GM23338 (cell line): ENCODE results near the gene ESPL1. TPM values are rescaled to one million over a fixed set of nuclear protein-coding genes. Genes with fewer than 3 reads are reported as not detected.

ENCODE experiments used
- ATAC-seq: fragments of 200-7000 bp; cut with Tn5 transposase; 3 replicates; pipeline ENCODE4 v1.9.1; 2020
- DNase-seq: peaks from one replicate; pipeline ENCODE4 v3.0.0-alpha.2; 2015; ENCODE audit warnings: low spot score
- H2AFZ ChIP-seq: fragments of 200-600 bp; sonication (generic); 2 replicates; pipeline ENCODE4 v1.8.0; 2016; ENCODE audit warnings: antibody characterized with exemption, mild to moderate bottlenecking, moderate library complexity
- H3F3A ChIP-seq: fragments of 200-600 bp; sonication (generic); replicated peaks from 2 replicates; pipeline ENCODE4 v1.8.0; 2017; ENCODE audit warnings: antibody characterized with exemption, mixed run types, low read depth
- H3K27ac ChIP-seq: fragments of 200-600 bp; sonication (generic); 2 replicates; pipeline ENCODE4 v1.6.1; 2016; ENCODE audit warnings: low read depth
- H3K27me3 ChIP-seq: fragments of 200-600 bp; sonication (generic); 2 replicates; pipeline ENCODE4 v1.8.0; 2016; ENCODE audit warnings: mild to moderate bottlenecking, mixed run types, moderate library complexity; ENCODE audit not compliant: insufficient read depth
- H3K36me3 ChIP-seq: fragments of 200-600 bp; sonication (generic); 2 replicates; pipeline ENCODE4 v1.8.0; 2016; ENCODE audit warnings: mild to moderate bottlenecking; ENCODE audit not compliant: insufficient read depth
- H3K4me1 ChIP-seq: fragments of 200-600 bp; sonication (generic); 2 replicates; pipeline ENCODE4 v1.8.0; 2016; ENCODE audit warnings: mild to moderate bottlenecking, moderate library complexity; ENCODE audit not compliant: insufficient read depth
- H3K4me2 ChIP-seq: fragments of 200-600 bp; sonication (generic); 2 replicates; pipeline ENCODE4 v1.7.1; 2017; ENCODE audit warnings: mixed run types
- H3K4me3 ChIP-seq: fragments of 200-600 bp; sonication (generic); 2 replicates; pipeline ENCODE4 v1.6.1; 2016; ENCODE audit warnings: mixed run types
- H3K79me2 ChIP-seq: fragments of 200-600 bp; sonication (generic); replicated peaks from 2 replicates; pipeline ENCODE4 v1.8.0; 2017; ENCODE audit warnings: mild to moderate bottlenecking; ENCODE audit not compliant: insufficient read depth
- H3K9me2 ChIP-seq: fragments of 200-600 bp; sonication (generic); 2 replicates; pipeline ENCODE4 v1.8.0; 2017; ENCODE audit not compliant: insufficient read depth
- H4K20me1 ChIP-seq: fragments of 200-600 bp; sonication (generic); replicated peaks from 2 replicates; pipeline ENCODE4 v1.8.0; 2017; ENCODE audit warnings: mild to moderate bottlenecking; ENCODE audit not compliant: insufficient read depth
- H3K27ac Mint-ChIP-seq: 2 replicates; pipeline ENCODE4 v1.8.0; 2020; ENCODE audit warnings: inconsistent platforms, mild to moderate bottlenecking, moderate library complexity, mixed read lengths
- H3K27me3 Mint-ChIP-seq: 3 replicates; pipeline ENCODE4 v1.8.0; 2022; ENCODE audit warnings: low read depth, mild to moderate bottlenecking, moderate library complexity, mixed read lengths, inconsistent platforms; ENCODE audit not compliant: insufficient read depth, poor library complexity
- H3K36me3 Mint-ChIP-seq: 3 replicates; pipeline ENCODE4 v1.8.0; 2021; ENCODE audit warnings: low read depth, mild to moderate bottlenecking, inconsistent platforms, moderate library complexity, mixed read lengths
- H3K4me1 Mint-ChIP-seq: 3 replicates; pipeline ENCODE4 v1.8.0; 2020; ENCODE audit warnings: mild to moderate bottlenecking, inconsistent platforms, mixed read lengths
- H3K4me3 Mint-ChIP-seq: 3 replicates; pipeline ENCODE4 v1.8.0; 2021; ENCODE audit warnings: moderate library complexity, mild to moderate bottlenecking, inconsistent platforms, mixed read lengths
- H3K9me3 Mint-ChIP-seq: 3 replicates; pipeline ENCODE4 v1.8.0; 2020; ENCODE audit warnings: moderate library complexity, mild to moderate bottlenecking, inconsistent platforms, mixed read lengths
- POLR2AphosphoS5 ChIP-seq: IDR thresholded peaks from 2 replicates; pipeline ENCODE4 v1.6.1; 2016; ENCODE audit warnings: antibody characterized with exemption, low read depth
- STAT1 ChIP-seq: IDR thresholded peaks from one replicate; pipeline ENCODE4 v1.6.1; 2016; ENCODE audit warnings: antibody characterized with exemption; ENCODE audit not compliant: unreplicated experiment
- ZNF462 ChIP-seq: fragments of 250-450 bp; sonication (Bioruptor Pico); IDR thresholded peaks from 2 replicates; pipeline ENCODE4 v1.5.0; 2020; ENCODE audit warnings: mild to moderate bottlenecking, moderate library complexity
- polyA plus RNA-seq: library from polyadenylated mRNA; unstranded; fragments of >200 nt; fragmentation: Nextera tagmentation; extraction: Ambion mirVana; gene quantifications from 2 replicates; pipeline ENCODE4 v1.2.1, GENCODE V29; 2016
- total RNA-seq: library from RNA; depleted of rRNA; stranded (reverse); fragments of >200 nt; shearing (Covaris generic); gene quantifications from 2 replicates; pipeline ENCODE4 v1.2.3, GENCODE V29; 2014
- TF ChIP-seq, protein P1 (sequence below), 2 experiments: fragments of 200-600 bp in 1 of 2; sonication (generic) in 1 of 2; conservative IDR thresholded peaks; 2 replicates each; pipeline versions ENCODE4 v1.5.1 to v1.6.1; 2016 to 2017; ENCODE audit warnings: antibody characterized with exemption in 2 of 2, low read depth in 2 of 2, mild to moderate bottlenecking in 2 of 2, moderate library complexity in 1 of 2

The ESPL1 gene
- total and polyA plus RNA-seq, 2 experiments from 2014 or later: 13.2 to 56.5 TPM

DNA sequence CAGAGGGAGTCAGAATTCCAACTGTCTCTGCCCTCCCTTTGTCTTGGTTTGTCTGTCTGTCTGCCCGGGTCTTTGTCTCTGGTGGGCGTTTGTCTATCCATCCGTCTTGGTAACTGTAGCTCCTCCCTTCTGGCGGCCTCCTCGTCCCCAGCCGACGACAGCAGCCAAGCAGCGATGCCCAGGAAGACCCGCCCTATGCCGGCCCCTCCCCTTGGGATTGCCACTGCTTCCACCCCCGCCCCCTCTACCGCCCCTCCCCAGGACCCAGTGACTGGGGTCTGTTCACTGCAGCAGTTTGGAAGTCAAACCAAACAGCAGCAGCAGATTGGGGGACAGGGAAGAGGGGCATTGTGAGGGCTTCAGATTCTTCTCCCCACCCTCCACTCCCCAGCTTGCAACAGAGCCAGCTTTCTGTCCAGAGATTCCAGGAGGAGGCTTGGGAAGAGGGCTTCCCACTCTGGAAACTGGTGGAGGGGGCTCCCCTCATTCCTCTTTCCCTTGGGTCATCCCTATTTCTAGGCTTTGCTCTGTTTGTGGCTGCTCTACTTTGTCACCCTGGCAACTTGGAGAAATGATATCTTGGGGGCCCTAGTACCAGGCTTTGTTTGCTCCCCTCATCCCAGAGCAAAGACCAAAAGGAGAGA, 33.7 kb upstream of the ESPL1 start (continued):
- TF ChIP-seq ZNF462 (CRISPR knock-in tag): no peak

DNA sequence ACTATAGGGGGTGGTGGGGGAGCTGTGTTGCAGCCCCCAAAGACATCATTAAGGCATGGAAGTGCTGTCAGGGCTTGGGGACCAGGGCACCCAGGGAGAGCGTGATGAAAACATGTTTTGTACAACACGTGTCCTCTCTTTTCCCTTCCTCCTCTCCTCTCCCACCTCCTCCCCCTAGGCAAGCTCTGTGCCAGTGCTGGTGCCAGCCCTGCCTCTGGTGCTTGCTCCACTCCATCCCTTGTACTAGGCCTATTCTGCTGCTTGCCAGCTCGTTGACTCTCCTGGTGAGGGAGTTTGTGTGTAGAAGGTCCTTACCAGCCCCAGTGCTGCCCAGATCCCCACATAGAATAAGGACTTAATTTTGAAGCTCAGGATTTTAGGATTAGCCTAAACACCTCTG, 32.9 kb upstream of the ESPL1 start:
- H3K27me3 ChIP-seq: no peaks in the 10 kb centered on the region
- peaks cover 4% of the 10 kb centered on the region; the same call in 1 of the 2 replicates for H3K79me2 ChIP-seq
- H3K4me3 ChIP-seq: no peak overlapping the region
- no peak overlapping the region for H3K27ac ChIP-seq
- H3K27ac Mint-ChIP-seq: no peak overlapping the region
- no peaks in the 10 kb centered on the region for H3K36me3 ChIP-seq
- H2AFZ ChIP-seq: no peak overlapping the region
- H3K4me3 Mint-ChIP-seq: peak overlapping the region; percentile 4; the same call in 1 of the 3 replicates
- no peaks in the 10 kb centered on the region for H3K36me3 Mint-ChIP-seq
- no peaks in the 10 kb centered on the region for H3K9me3 Mint-ChIP-seq
- peaks cover 22% of the 10 kb centered on the region for H3K27me3 Mint-ChIP-seq
- TF ChIP-seq POLR2AphosphoS5 (no peak), STAT1 (no peak)
- TF ChIP-seq, protein P1, sequence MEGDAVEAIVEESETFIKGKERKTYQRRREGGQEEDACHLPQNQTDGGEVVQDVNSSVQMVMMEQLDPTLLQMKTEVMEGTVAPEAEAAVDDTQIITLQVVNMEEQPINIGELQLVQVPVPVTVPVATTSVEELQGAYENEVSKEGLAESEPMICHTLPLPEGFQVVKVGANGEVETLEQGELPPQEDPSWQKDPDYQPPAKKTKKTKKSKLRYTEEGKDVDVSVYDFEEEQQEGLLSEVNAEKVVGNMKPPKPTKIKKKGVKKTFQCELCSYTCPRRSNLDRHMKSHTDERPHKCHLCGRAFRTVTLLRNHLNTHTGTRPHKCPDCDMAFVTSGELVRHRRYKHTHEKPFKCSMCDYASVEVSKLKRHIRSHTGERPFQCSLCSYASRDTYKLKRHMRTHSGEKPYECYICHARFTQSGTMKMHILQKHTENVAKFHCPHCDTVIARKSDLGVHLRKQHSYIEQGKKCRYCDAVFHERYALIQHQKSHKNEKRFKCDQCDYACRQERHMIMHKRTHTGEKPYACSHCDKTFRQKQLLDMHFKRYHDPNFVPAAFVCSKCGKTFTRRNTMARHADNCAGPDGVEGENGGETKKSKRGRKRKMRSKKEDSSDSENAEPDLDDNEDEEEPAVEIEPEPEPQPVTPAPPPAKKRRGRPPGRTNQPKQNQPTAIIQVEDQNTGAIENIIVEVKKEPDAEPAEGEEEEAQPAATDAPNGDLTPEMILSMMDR (conservative IDR thresholded peaks at IDR 0.05; ENCODE audit: low read depth in 2 of 2): no peak
- peaks cover 55% of the 10 kb centered on the region for H3K4me1 Mint-ChIP-seq
- H3K4me2 ChIP-seq: peak overlapping the region; percentile 93
- H3K4me1 ChIP-seq: peaks cover 50% of the 10 kb centered on the region
- H3F3A ChIP-seq: peaks cover 15% of the 10 kb centered on the region; the same call in 1 of the 2 replicates
- ATAC-seq: no peak
- no peaks in the 10 kb centered on the region for H4K20me1 ChIP-seq
- H3K9me2 ChIP-seq: no peaks in the 10 kb centered on the region
- DNase-seq: no peak
